Measurements from ENCODE around the gene STARD10. TPM values are rescaled to one million over a fixed set of nuclear protein-coding genes. Genes with fewer than 3 reads are reported as not detected.
A peak's percentile ranks its signal among the peaks of the same experiment; 100 is the strongest.
"Not testable (repeated sequence)": the region's sequence is repeated elsewhere in the genome, so short reads cannot be mapped to it uniquely, and the experiment has no call there.

The STARD10 gene
- total RNA-seq, 1 experiment from 2014 or later = 60.2 TPM

GRCh38 chr11:72807792-72808191 lies 13.9 kb upstream of the STARD10 start:
- DNase-seq (ENCODE audit: low spot score) = no peak

- peak; percentile 27 for DNase-seq (ENCODE audit: low spot score)
These were observed 13.3 kb upstream of the STARD10 start for GRCh38 chr11:72807021-72807693.

- not testable (repeated sequence) for DNase-seq (ENCODE audit: low spot score)
These were observed 12.5 kb upstream of the STARD10 start for GRCh38 chr11:72806378-72806777.

- DNase-seq (ENCODE audit: low spot score) = no peak
These were observed 11.4 kb upstream of the STARD10 start for GRCh38 chr11:72805216-72805615.

GRCh38 chr11:72802822-72803221 lies 9.0 kb upstream of the STARD10 start:
- no peak for DNase-seq (ENCODE audit: low spot score)

- DNase-seq (ENCODE audit: low spot score) = no peak
These were observed 5.6 kb upstream of the STARD10 start for GRCh38 chr11:72799441-72799840.

GRCh38 chr11:72798361-72798760 lies 4.5 kb upstream of the STARD10 start:
- no peak for DNase-seq (ENCODE audit: low spot score)

GRCh38 chr11:72793076-72793424 lies 797 bp downstream of the STARD10 start:
- DNase-seq (ENCODE audit: low spot score) = no peak

GRCh38 chr11:72792437-72793021 lies 1.3 kb downstream of the STARD10 start:
- DNase-seq (ENCODE audit: low spot score) = no peak

GRCh38 chr11:72791228-72791627 lies 2.6 kb downstream of the STARD10 start:
- not testable (repeated sequence) for DNase-seq (ENCODE audit: low spot score)

- DNase-seq (ENCODE audit: low spot score) = peak; percentile 85
These were observed 4.2 kb downstream of the STARD10 start for GRCh38 chr11:72789493-72790131.

- DNase-seq (ENCODE audit: low spot score) = no peak
These were observed 5.6 kb downstream of the STARD10 start for GRCh38 chr11:72788241-72788640.

- no peak for DNase-seq (ENCODE audit: low spot score)
These were observed 6.4 kb downstream of the STARD10 start for GRCh38 chr11:72787216-72788104.

GRCh38 chr11:72786305-72787215 lies 7.3 kb downstream of the STARD10 start:
- no peak for DNase-seq (ENCODE audit: low spot score)

- no peak for DNase-seq (ENCODE audit: low spot score)
These were observed 9.2 kb downstream of the STARD10 start for GRCh38 chr11:72784662-72785061.

GRCh38 chr11:72783144-72783905 lies 10.5 kb downstream of the STARD10 start:
- DNase-seq (ENCODE audit: low spot score) = no peak

- DNase-seq (ENCODE audit: low spot score) = no peak
These were observed 11.5 kb downstream of the STARD10 start for GRCh38 chr11:72782081-72782920.

- no peak for DNase-seq (ENCODE audit: low spot score)
These were observed 12.3 kb downstream of the STARD10 start for GRCh38 chr11:72781313-72782080.

GRCh38 chr11:72781063-72781312 lies 12.9 kb downstream of the STARD10 start:
- no peak for DNase-seq (ENCODE audit: low spot score)
